Endodermal cell (in vitro differentiated cells): ENCODE measurements around the gene GTF2A1. TPM values are rescaled to one million over a fixed set of nuclear protein-coding genes. Genes with fewer than 3 reads are reported as not detected.

Experiments
- DNase-seq: peaks from one replicate; pipeline ENCODE4 v3.0.0-alpha.2; 2017
- H3K27ac ChIP-seq: 2 replicates; pipeline ENCODE4 v1.5.1; 2013; ENCODE audit warnings: mild to moderate bottlenecking, low read depth, low read length, moderate library complexity
- H3K27me3 ChIP-seq: 2 replicates; pipeline ENCODE4 v1.6.1; 2013; ENCODE audit warnings: mild to moderate bottlenecking, low read length, moderate library complexity; ENCODE audit not compliant: insufficient read depth, control insufficient read depth, poor library complexity, severe bottlenecking
- H3K36me3 ChIP-seq: 2 replicates; pipeline ENCODE4 v1.7.0; 2013; ENCODE audit warnings: mild to moderate bottlenecking, low read length, moderate library complexity; ENCODE audit not compliant: control insufficient read depth, insufficient read depth
- H3K4me1 ChIP-seq: one replicate; pipeline ENCODE4 v1.7.0; 2013; ENCODE audit warnings: low read length; ENCODE audit not compliant: control insufficient read depth, insufficient read depth
- H3K4me3 ChIP-seq: 2 replicates; pipeline ENCODE4 v1.5.1; 2013; ENCODE audit warnings: mild to moderate bottlenecking, low read length, moderate library complexity
- H3K9ac ChIP-seq: 2 replicates; pipeline ENCODE4 v1.6.1; 2013; ENCODE audit warnings: mild to moderate bottlenecking, low read length, moderate library complexity; ENCODE audit not compliant: poor library complexity, severe bottlenecking; ENCODE audit errors: extremely low read depth
- H3K9me3 ChIP-seq: 2 replicates; pipeline ENCODE4 v1.6.1; 2013; ENCODE audit warnings: mild to moderate bottlenecking, low read length, moderate library complexity; ENCODE audit not compliant: control insufficient read depth
- H3K27ac Mint-ChIP-seq: 2 replicates; pipeline ENCODE4 v1.8.0; 2020; ENCODE audit warnings: mixed read lengths
- H3K27me3 Mint-ChIP-seq: 2 replicates; pipeline ENCODE4 v1.8.0; 2021; ENCODE audit warnings: mild to moderate bottlenecking, mixed read lengths; ENCODE audit not compliant: insufficient read depth
- H3K36me3 Mint-ChIP-seq: 2 replicates; pipeline ENCODE4 v1.8.0; 2020; ENCODE audit warnings: low read depth, mixed read lengths
- H3K4me1 Mint-ChIP-seq: 2 replicates; pipeline ENCODE4 v1.8.0; 2020; ENCODE audit warnings: mixed read lengths
- H3K4me3 Mint-ChIP-seq: 2 replicates; pipeline ENCODE4 v1.8.0; 2020; ENCODE audit warnings: mild to moderate bottlenecking, moderate library complexity, mixed read lengths
- H3K9me3 Mint-ChIP-seq: 2 replicates; pipeline ENCODE4 v1.8.0; 2020; ENCODE audit warnings: mild to moderate bottlenecking, mixed read lengths
- WGBS, 2 experiments: methylation state at CpG; one replicate each; pipeline versions ENCODE4 v1.1.5 to v1.1.7; 2013; ENCODE audit warnings: missing lambda C conversion rate in 2 of 2, mixed read lengths in 1 of 2; ENCODE audit not compliant: insufficient coverage in 1 of 2, insufficient read length in 1 of 2; 5-methylcytosine and 5-hydroxymethylcytosine counted together
- total RNA-seq, 2 donors: library from RNA; stranded (reverse); fragmentation: NEBNext Ultra II Directional in 1 of 2; extraction: Animal tissue kit (Norgen Biotek cat#: 25700) in 1 of 2; gene quantifications; 2 replicates in 1 of 2; 3 replicates in 1 of 2; pipeline ENCODE4 v1.2.1, GENCODE V29; 2021
- TF ChIP-seq, protein P1 (sequence below): fragments of 200-600 bp; sonication (generic); conservative IDR thresholded peaks from 2 replicates; pipeline ENCODE4 v1.5.0; 2021; ENCODE audit warnings: antibody characterized with exemption, mild to moderate bottlenecking

The GTF2A1 gene
- total RNA-seq, 2 donors from 2014 or later: 34.3 to 34.4 TPM

DNA sequence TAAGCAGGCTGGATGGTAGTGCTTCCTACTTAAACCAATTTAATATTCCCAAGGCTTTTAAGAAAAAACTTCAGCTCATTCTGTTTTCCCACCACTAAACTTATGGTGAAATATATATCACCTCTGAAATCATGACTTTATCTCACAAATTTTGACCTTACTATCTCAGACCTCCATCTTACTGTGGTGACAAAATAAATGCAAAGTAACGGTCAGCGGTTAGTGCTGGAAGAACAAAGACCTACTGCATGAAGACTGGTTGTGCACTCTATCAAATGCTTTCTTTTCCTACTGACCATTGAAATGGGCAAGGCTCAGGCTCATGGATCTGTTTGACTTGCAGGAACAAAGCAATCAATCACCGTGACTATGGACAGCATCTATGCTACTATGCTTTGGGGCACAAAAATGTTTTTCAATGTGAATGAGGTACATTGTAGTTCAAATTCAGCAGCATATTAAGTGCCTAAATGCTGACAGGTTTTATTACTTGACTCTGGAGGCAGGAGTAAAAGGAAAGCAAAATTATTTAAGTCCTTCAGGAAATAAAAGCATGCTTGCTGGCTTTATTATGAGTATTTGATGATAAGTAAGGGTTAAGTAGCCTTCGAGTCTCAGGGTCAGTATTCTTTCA, 43.1 kb upstream of the GTF2A1 start:
- no peak overlapping the region for H3K4me3 Mint-ChIP-seq
- Histone ChIP-seq H3K27me3 (no peaks in the 10 kb centered on the region), H3K4me1 (peaks cover 7% of the 10 kb centered on the region), H3K9me3 (no peaks in the 10 kb centered on the region), H3K9ac (no peak overlapping the region), H3K36me3 (peaks cover 7% of the 10 kb centered on the region), H3K27ac (peak overlapping the region; percentile 78), H3K4me3 (no peak overlapping the region)
- H3K4me1 Mint-ChIP-seq: peaks cover 19% of the 10 kb centered on the region
- 84 to 90% methylated on average over 2 to 4 of the region's 4 CpGs for whole genome bisulfite sequencing, 2 experiments
- peaks cover 53% of the 10 kb centered on the region for H3K36me3 Mint-ChIP-seq
- no peaks in the 10 kb centered on the region for H3K27me3 Mint-ChIP-seq
- no peaks in the 10 kb centered on the region for H3K9me3 Mint-ChIP-seq
- no peak for DNase-seq
- H3K27ac Mint-ChIP-seq: no peak overlapping the region
- TF ChIP-seq, protein P1, sequence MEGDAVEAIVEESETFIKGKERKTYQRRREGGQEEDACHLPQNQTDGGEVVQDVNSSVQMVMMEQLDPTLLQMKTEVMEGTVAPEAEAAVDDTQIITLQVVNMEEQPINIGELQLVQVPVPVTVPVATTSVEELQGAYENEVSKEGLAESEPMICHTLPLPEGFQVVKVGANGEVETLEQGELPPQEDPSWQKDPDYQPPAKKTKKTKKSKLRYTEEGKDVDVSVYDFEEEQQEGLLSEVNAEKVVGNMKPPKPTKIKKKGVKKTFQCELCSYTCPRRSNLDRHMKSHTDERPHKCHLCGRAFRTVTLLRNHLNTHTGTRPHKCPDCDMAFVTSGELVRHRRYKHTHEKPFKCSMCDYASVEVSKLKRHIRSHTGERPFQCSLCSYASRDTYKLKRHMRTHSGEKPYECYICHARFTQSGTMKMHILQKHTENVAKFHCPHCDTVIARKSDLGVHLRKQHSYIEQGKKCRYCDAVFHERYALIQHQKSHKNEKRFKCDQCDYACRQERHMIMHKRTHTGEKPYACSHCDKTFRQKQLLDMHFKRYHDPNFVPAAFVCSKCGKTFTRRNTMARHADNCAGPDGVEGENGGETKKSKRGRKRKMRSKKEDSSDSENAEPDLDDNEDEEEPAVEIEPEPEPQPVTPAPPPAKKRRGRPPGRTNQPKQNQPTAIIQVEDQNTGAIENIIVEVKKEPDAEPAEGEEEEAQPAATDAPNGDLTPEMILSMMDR: no peak

DNA sequence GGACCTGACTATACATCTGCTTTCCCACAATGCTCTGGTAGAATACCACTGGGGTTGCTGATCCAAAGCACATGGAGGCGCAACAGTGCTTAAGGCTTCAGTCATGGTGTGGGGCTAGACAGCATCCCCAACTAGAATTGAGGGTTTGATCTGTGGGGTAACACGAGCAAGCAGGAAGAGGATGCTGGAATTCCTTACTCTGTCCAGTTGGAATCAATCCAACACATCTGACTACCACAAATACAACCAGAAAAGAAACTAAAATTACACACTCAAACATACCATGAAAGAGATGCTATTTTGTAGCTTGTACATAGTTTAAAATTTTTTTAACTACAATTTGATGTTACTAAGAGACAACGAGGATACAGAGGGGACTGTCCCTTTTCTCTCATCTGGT, 40.4 kb upstream of the GTF2A1 start:
- TF ChIP-seq, protein P1: no peak
- Mint-ChIP-seq H3K9me3 (no peaks in the 10 kb centered on the region), H3K4me3 (no peak overlapping the region), H3K4me1 (peaks cover 10% of the 10 kb centered on the region), H3K27ac (no peak overlapping the region), H3K36me3 (peaks cover 43% of the 10 kb centered on the region), H3K27me3 (no peaks in the 10 kb centered on the region)
- Histone ChIP-seq H3K4me1 (no peaks in the 10 kb centered on the region), H3K36me3 (peaks cover 7% of the 10 kb centered on the region), H3K27ac (no peak overlapping the region), H3K9ac (no peak overlapping the region), H3K4me3 (no peak overlapping the region), H3K27me3 (no peaks in the 10 kb centered on the region), H3K9me3 (no peaks in the 10 kb centered on the region)
- WGBS, 2 experiments: 80 to 96% methylated on average over 1 to 3 of the region's 3 CpGs
- DNase-seq: no peak

DNA sequence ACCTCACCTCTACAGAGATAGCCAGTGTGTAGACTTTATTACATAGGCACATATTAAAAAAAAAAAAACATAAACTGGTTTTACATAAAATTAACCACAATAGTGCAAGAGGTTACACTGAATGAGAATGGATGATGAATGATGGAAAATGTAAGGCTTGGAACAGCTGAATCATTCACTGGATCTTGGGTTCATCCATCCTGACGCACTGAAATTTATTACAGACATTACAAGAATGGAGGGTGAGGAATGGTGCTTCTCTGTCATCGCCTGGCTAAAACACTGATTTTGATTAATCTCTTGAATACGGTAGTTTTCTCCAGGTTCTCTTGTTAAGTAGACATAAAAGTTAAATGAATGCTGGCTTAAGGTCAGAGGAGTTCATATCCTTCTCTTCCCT, 40.0 kb upstream of the GTF2A1 start:
- Histone ChIP-seq H3K9me3 (no peaks in the 10 kb centered on the region), H3K4me1 (no peaks in the 10 kb centered on the region), H3K27me3 (no peaks in the 10 kb centered on the region), H3K27ac (no peak overlapping the region), H3K36me3 (peaks cover 7% of the 10 kb centered on the region), H3K9ac (no peak overlapping the region), H3K4me3 (no peak overlapping the region)
- no peaks in the 10 kb centered on the region for H3K9me3 Mint-ChIP-seq
- no peaks in the 10 kb centered on the region for H3K27me3 Mint-ChIP-seq
- no peak overlapping the region for H3K4me3 Mint-ChIP-seq
- DNase-seq: no peak
- H3K4me1 Mint-ChIP-seq: peaks cover 10% of the 10 kb centered on the region
- peaks cover 41% of the 10 kb centered on the region for H3K36me3 Mint-ChIP-seq
- WGBS, 2 experiments: 100% methylated on average over 2 to 3 of the region's 3 CpGs
- TF ChIP-seq, protein P1: no peak
- no peak overlapping the region for H3K27ac Mint-ChIP-seq
